Cardiac fibroblast (primary cell): ENCODE measurements around the gene TEKTIP1.
"Not testable (repeated sequence)": the region's sequence is repeated elsewhere in the genome, so short reads cannot be mapped to it uniquely, and the experiment has no call there.

Experiments
- DNase-seq, 2 donors: peaks; one replicate each; pipeline versions ENCODE4 v3.0.0 to v3.0.0-alpha.2; 2010; ENCODE audit warnings: low read depth in 2 of 2
- H3K4me3 ChIP-seq, 2 donors: replicated peaks in 1 of 2; 1 replicate in 1 of 2; 2 replicates in 1 of 2; pipeline ENCODE4 v1.5.1; 2011; ENCODE audit warnings: low read depth in 2 of 2, low read length in 2 of 2, mild to moderate bottlenecking in 2 of 2, moderate library complexity in 1 of 2
- TF ChIP-seq, protein P1 (sequence below): IDR thresholded peaks from one replicate; pipeline ENCODE4 v1.5.1; 2011; ENCODE audit warnings: low read depth, mild to moderate bottlenecking, low read length, inconsistent platforms

TEKTIP1 gene

DNA sequence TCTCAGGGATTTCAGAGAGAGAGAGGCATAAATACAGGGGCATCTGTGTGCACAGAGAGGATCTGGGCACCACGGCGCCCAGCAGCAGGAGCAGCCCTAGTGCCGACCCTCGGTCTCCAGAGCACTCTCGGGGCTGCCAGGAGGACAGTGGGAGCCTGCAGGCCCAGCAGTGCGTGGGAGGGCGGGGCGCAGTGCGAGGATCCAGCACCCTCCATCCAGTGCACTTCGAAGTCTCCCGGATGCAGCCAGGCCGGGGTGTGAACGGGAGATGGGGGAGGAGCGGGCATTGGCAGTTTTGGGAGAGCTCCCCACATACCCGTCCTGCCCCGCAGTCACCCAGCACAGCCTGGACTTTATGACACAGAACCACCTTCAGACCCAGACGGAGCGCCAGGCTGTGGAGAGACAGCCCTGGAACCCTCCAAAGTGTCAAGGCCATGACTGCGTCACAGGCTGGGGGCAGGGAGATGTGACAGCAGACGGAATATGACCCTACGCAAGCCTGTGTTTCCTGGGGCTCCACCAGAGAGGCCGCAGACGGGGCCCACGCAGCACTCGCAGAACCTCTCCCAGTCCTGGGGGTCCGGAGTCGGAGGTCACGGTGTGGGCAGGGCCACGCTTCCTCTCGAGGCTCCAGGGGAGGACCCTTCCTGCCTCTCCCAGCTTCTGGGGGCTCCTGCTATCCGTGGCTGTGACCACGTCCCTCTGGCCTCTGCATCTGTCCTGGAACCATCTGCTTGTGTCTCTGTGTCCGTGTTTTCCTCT is 14.7 kb upstream of the TEKTIP1 start:
- no peak overlapping the region for H3K4me3 ChIP-seq
- TF ChIP-seq, protein P1, sequence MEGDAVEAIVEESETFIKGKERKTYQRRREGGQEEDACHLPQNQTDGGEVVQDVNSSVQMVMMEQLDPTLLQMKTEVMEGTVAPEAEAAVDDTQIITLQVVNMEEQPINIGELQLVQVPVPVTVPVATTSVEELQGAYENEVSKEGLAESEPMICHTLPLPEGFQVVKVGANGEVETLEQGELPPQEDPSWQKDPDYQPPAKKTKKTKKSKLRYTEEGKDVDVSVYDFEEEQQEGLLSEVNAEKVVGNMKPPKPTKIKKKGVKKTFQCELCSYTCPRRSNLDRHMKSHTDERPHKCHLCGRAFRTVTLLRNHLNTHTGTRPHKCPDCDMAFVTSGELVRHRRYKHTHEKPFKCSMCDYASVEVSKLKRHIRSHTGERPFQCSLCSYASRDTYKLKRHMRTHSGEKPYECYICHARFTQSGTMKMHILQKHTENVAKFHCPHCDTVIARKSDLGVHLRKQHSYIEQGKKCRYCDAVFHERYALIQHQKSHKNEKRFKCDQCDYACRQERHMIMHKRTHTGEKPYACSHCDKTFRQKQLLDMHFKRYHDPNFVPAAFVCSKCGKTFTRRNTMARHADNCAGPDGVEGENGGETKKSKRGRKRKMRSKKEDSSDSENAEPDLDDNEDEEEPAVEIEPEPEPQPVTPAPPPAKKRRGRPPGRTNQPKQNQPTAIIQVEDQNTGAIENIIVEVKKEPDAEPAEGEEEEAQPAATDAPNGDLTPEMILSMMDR: no peak
- DNase-seq: no peak

DNA sequence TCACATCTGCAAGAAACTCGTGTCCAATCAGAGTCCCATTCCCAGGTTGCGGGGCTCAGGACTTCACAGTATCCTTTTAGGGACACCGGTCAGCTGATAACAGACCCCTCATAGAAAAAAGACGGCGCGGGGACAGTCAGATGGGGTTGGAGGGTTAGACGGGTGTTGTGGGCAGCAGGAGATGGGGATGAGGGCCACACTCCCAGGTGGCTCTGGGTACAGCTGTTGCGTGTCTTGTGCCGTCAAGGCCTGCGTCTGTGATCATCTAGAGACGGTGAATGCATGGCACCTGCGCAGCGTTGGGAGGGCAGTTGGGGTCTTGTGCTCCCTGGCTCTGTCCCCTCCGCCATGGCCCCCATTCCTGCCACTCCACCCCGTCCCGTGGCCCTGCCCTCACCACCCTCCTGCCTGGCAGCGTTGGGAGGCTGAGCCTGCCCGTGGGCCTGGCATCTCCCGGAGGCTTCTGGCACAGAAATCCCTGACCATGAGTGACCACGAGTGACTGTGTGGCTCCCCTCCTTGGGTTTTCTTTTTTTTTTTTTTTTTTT is 14.0 kb upstream of the TEKTIP1 start:
- TF ChIP-seq, protein P1: no peak
- no peak overlapping the region for H3K4me3 ChIP-seq
- DNase-seq: no peak

DNA sequence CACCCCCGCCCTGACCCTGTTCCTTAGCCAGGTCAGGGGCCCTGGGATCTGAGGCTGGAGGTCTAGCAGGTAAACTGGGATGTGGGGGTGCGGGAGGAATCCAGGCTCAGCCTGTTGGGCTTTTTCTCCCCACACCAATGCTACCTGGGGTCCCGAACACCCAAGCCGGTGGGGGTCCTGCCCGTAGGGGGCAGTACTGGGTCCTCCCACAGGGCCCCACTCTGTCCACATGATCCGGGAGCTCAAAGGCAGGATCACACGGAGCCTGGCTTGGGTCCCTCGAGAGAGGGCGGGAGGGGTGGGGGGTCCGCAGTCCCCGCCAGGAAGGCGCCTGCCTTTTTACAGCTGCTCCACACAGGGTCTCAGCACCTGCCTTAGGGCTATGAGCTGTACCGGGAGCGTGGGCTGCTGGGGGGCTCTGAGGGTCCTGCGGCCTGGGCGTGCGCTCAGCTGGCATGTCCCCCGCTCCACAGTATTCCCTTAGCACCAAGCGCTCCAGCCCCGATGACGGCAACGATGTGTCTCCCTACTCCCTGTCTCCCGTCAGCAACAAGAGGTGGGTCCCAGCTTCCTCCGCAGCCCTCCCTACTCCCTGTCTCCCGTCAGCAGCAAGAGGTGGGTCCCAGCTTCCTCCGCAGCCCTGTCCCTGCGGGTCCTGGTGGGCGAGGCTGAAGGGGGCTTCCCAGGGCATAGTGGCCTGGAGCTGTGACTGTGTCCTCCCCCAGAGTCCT is 12.3 kb upstream of the TEKTIP1 start:
- DNase-seq: no peak
- no peak overlapping the region for H3K4me3 ChIP-seq
- TF ChIP-seq, protein P1: peak; percentile 18

DNA sequence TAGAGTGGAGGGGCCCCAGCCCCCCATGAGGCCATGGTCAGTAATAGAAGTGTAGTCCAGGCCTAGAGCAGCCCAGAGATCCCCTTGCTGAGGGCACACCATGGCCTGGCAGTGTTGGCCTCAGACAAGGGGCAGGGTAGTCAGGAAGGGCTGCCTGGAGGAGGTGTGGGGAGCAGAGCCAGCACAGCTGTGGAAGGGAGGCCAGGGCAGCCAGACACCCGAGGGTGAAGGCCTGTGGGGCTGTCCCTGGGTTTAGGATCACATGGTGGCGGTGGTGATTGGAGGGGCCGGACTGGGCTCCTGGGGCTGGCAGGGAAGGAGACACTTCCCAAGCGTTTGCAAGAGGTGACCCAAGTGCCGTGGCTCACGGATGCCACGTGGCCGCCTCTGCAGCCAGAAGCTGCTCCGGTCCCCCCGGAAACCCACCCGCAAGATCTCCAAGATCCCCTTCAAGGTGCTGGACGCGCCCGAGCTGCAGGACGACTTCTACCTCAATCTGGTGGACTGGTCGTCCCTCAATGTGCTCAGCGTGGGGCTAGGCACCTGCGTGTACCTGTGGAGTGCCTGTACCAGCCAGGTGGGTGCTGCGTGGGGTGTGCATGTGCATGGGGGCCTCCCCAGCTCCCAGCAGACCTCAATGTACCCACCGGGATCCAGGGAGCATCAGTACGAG is 11.6 kb upstream of the TEKTIP1 start:
- no peak overlapping the region for H3K4me3 ChIP-seq
- TF ChIP-seq, protein P1: no peak
- DNase-seq: no peak

DNA sequence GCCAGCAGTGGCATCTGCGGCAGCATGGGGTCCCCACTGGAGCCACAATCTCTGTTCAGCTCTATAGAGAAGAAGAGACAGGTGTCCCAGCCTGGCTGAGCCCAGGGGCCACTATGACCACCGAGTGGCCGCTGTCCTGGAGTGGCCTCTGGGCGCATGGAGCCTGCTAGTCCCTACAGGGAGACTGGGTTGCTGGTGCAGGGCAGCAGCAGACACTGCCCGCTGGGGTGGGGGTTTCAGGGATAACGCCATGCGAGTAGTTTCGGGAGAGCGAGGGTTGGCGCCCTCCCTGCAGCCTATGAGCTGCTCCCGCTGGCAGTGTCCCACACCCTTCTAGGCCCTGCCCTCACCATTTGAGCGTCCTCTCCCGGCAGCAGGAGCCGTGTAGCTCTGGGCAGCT is 10.9 kb upstream of the TEKTIP1 start:
- DNase-seq: no peak
- no peak overlapping the region for H3K4me3 ChIP-seq
- TF ChIP-seq, protein P1: no peak

DNA sequence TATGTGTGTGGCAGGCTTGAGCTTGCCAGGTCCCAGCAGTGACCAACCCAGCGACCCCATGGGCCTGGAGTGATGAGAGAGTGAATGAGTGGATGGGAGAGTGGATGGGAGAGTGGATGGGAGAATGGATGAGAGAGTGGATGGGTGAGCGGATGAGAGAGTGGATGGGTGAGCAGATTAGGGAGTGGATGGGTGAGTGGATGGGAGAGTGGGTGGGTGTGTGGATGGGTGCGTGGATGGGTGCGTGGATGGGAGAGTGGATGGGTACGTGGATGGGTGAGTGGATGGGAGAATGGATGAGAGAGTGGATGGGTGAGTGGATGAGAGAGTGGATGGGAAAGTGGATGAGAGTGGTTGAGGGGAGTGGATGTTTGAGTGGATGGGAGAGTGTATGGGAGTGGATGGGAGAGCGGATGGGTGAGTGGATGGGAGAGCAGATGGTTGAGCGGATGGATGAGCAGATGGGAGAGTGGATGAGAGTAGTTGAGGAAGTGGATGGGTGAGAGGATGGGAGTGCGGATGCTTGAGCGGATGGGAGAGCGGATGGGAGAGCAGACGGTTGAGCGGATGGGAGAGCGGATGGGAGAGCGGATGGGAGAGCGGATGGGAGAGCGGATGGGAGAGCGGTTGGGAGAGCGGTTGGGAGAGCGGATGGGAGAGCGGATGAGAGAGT is 10.3 kb upstream of the TEKTIP1 start:
- TF ChIP-seq, protein P1: no peak
- H3K4me3 ChIP-seq: no peak overlapping the region

DNA sequence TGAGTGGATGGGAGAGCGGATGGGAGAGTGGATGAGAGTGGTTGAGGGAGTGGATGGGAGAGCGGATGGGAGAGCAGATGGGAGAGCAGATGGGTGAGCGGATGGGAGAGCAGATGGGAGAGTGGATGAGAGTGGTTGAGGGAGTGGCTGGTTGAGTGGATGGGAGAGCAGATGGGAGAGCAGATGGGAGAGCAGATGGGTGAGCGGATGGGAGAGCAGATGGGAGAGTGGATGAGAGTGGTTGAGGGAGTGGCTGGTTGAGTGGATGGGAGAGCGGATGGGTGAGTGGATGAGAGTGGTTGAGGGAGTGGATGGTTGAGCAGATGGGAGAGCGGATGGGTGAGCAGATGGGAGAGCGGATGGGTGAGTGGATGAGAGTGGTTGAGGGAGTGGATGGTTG is 9.7 kb upstream of the TEKTIP1 start:
- H3K4me3 ChIP-seq, DNase-seq: not testable (repeated sequence)

More for the DNA sequence above, 10.3 kb upstream of the TEKTIP1 start:
- DNase-seq: no peak
